AG09309 (cell line): ENCODE data around the gene EHBP1.

Experiments
- DNase-seq: peaks from one replicate; pipeline ENCODE4 v3.0.0-alpha.2; 2010; ENCODE audit warnings: low read depth
- H3K4me3 ChIP-seq: 2 replicates; pipeline ENCODE4 v1.5.1; 2011; ENCODE audit warnings: mild to moderate bottlenecking, low read depth, low read length, moderate library complexity; ENCODE audit not compliant: control insufficient read depth
- TF ChIP-seq, protein P1 (sequence below): IDR thresholded peaks from 2 replicates; pipeline ENCODE4 v1.5.1; 2011; ENCODE audit warnings: mild to moderate bottlenecking, low read depth, low read length, inconsistent platforms; ENCODE audit not compliant: insufficient read depth, control insufficient read depth; ENCODE audit errors: missing control alignments

Gene EHBP1

DNA sequence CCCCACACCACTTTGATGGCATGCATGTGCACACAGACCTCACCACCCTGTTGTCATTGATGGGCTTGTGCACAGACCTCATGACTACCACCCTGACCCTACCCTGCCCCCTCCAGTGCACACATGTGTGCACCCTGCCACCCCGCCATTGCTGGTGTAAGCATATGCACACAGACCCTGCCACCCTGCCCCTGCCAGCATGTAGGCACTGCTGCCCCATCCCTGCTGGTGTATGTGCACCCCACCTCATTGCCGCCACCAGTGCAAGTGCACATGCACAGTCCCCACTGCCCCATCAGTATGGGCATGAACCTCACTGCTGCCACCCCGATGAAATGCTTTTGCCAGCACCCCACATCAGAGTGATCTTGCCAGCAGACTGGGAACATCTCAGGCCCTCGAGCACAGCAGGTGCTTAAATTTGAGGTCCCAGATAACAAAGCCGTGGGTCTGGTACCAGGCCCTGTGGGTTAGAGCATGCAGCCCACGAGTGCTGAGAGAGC lies 169.4 kb downstream of the EHBP1 start:
- H3K4me3 ChIP-seq = no peak overlapping the region
- no peak for DNase-seq
- TF ChIP-seq, protein P1, sequence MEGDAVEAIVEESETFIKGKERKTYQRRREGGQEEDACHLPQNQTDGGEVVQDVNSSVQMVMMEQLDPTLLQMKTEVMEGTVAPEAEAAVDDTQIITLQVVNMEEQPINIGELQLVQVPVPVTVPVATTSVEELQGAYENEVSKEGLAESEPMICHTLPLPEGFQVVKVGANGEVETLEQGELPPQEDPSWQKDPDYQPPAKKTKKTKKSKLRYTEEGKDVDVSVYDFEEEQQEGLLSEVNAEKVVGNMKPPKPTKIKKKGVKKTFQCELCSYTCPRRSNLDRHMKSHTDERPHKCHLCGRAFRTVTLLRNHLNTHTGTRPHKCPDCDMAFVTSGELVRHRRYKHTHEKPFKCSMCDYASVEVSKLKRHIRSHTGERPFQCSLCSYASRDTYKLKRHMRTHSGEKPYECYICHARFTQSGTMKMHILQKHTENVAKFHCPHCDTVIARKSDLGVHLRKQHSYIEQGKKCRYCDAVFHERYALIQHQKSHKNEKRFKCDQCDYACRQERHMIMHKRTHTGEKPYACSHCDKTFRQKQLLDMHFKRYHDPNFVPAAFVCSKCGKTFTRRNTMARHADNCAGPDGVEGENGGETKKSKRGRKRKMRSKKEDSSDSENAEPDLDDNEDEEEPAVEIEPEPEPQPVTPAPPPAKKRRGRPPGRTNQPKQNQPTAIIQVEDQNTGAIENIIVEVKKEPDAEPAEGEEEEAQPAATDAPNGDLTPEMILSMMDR = no peak

DNA sequence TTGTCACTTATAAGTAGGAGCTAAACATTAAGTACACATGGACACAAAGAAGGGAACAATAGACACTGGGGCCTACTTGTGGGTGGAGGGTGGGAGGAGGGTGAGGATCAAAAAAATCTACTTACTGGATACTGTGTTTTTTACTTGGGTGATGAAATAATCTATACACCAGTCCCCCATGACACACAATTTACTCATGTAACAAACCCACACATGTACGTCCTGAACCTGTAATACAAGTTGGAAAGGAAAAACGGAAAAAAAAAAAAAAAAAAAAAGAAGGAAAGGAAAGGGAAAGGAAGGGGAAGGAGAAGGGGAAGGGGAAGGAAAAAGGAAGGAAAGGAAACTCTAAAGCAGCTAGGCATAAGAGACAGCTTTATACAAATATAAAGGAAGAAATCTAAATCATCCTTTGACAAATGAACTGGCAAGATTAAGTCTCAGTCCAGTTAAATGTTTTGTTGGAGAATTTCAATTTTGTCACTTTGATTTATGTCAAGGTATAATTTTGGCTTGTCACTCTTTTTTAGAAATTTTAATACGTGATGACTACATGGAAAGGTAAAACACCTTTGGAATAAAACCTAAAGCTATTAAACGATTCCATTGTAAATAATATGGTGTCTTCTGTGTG lies 175.8 kb downstream of the EHBP1 start:
- DNase-seq = no peak
- H3K4me3 ChIP-seq = no peak overlapping the region
- TF ChIP-seq, protein P1 = no peak

DNA sequence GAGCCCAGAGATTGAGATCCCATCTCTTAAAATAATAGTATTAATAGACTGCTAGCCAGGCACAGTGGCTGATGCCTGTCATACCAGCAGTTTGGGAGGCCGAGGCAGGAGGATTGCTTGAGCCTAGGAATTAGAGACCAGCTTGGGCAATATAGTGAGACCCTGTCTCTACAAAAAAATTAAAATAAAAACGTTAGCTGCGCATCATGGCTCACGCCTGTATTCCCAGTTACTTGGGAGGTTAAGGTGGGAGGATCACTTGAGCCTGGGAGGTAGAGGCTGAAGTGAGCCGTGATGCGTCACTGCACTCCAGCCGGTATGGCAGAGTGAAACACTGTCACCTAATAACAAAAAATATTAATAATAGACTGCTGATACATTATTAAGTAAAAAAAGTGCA lies 178.1 kb downstream of the EHBP1 start:
- no peak for DNase-seq
- no peak overlapping the region for H3K4me3 ChIP-seq
- TF ChIP-seq, protein P1 = no peak

DNA sequence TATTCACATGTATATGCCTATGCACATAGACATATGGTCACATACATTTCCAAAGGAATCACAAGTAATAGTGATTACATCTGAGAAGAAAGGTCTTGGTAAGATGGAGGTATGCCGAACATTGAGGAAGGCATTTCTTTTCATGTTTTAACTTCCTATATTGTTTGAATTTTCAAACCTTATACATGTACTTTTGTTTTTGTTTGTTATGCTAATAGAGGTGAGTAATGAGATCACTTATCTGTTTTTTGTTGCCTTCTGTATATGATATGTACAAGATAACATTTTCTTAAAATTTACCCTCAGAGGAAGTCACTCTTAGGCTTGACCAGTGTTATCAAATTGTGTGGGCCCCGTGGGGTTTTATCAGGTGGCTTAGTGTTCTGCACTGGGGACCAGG lies 178.6 kb downstream of the EHBP1 start:
- TF ChIP-seq, protein P1 = no peak
- DNase-seq = no peak
- H3K4me3 ChIP-seq = no peak overlapping the region

DNA sequence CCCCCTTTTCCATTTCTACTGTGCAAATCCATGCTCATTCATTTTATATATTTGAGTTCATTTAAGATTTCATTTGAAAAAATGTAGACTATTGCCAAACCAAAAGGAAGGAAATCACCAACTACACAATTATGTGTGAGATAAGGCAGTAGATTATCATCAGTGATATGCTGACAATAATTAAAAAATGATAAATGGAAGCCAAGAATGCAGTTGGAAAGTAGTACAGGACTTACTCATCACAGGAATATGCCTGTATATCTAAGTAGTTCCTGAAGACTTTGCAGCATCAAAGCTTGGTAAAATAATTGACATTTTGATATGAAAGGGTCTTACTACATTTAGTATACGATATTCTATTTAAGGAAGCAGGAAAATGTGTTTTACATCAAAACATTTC lies 179.0 kb downstream of the EHBP1 start:
- no peak overlapping the region for H3K4me3 ChIP-seq
- TF ChIP-seq, protein P1 = no peak
- DNase-seq = peak; percentile 4

DNA sequence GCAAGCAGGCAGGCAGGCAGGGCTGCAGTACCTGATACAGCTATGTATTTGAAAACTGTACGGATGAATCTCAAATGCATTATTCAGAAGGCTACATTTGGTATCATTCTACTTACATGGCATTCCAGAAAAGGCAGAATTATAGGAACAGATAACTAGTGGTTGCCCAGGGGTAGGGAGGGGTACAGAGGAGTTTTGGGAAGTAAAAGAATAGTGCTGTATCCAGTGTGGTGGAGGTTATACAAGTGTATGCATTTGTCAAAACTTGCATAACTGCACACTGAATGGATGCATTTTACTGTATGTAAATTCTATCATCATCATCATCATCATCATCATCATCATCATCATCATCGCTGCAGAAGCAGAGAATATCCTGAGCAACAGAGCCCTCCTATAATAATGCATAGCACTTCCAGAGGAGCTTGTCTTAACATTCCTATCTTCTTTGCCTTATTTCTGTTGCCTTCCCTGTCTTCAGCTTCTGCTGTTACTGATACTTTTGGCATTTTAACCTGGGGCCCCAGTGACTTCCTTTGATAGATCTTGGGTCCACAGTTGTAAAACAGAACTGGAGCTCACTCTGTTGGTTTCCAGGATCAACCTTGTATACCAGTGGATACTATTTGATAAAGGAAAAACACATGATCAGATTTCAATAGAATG lies 189.6 kb downstream of the EHBP1 start:
- DNase-seq = no peak
- TF ChIP-seq, protein P1 = no peak
- no peak overlapping the region for H3K4me3 ChIP-seq
